ENCODE results near the gene STXBP5.

The STXBP5 gene

DNA sequence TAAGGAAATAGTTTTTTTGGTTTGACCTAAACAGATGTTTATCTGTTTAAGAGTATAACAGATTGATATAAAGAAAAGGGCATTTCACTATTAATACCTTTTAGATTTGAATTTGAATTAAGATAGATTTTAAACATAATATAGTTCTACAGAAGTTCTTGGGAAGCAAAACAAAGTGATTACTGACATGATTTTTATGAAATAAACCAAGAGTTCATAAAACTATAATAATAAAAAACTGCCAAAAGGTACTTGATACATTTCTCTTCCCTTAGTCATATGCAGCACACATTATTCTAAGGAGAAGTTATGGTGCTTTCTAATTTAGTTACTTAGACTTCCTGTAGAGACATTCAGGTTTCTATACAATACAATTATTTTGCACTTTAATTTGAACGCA, 9.6 kb downstream of the STXBP5 start:
- no peak overlapping the region for H3K27ac ChIP-seq (ENCODE audit: extremely low read depth, low read depth, low read length)
- H3K4me1 ChIP-seq (ENCODE audit: control insufficient read depth, insufficient read depth, low read length) = peaks cover 19% of the 10 kb centered on the region
- H3K9me3 ChIP-seq (ENCODE audit: control insufficient read depth, insufficient read depth, low read depth, low read length) = no peaks in the 10 kb centered on the region
- CTCF ChIA-PET = no interaction called here
- TF ChIP-seq, protein P1, sequence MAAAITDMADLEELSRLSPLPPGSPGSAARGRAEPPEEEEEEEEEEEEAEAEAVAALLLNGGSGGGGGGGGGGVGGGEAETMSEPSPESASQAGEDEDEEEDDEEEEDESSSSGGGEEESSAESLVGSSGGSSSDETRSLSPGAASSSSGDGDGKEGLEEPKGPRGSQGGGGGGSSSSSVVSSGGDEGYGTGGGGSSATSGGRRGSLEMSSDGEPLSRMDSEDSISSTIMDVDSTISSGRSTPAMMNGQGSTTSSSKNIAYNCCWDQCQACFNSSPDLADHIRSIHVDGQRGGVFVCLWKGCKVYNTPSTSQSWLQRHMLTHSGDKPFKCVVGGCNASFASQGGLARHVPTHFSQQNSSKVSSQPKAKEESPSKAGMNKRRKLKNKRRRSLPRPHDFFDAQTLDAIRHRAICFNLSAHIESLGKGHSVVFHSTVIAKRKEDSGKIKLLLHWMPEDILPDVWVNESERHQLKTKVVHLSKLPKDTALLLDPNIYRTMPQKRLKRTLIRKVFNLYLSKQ (tag by site-specific recombination; IDR thresholded peaks at IDR 0.05; ENCODE audit: borderline replicate concordance) = no peak
- no peak overlapping the region for H3K4me3 ChIP-seq (ENCODE audit: low read depth, low read length)
- H3K36me3 ChIP-seq (ENCODE audit: control insufficient read depth in 2 of 2, insufficient read depth in 1 of 2, low read length in 2 of 2) = peaks cover 0 to 4% of the 10 kb centered on the region in 2 experiments; a peak in 1 of 3 replicates
- POLR2A ChIA-PET = interaction anchor here (0.6 kb wide), 1 partner anchor 19 kb away, joined by 3 read pairs; no protein-coding TSS in a partner anchor

DNA sequence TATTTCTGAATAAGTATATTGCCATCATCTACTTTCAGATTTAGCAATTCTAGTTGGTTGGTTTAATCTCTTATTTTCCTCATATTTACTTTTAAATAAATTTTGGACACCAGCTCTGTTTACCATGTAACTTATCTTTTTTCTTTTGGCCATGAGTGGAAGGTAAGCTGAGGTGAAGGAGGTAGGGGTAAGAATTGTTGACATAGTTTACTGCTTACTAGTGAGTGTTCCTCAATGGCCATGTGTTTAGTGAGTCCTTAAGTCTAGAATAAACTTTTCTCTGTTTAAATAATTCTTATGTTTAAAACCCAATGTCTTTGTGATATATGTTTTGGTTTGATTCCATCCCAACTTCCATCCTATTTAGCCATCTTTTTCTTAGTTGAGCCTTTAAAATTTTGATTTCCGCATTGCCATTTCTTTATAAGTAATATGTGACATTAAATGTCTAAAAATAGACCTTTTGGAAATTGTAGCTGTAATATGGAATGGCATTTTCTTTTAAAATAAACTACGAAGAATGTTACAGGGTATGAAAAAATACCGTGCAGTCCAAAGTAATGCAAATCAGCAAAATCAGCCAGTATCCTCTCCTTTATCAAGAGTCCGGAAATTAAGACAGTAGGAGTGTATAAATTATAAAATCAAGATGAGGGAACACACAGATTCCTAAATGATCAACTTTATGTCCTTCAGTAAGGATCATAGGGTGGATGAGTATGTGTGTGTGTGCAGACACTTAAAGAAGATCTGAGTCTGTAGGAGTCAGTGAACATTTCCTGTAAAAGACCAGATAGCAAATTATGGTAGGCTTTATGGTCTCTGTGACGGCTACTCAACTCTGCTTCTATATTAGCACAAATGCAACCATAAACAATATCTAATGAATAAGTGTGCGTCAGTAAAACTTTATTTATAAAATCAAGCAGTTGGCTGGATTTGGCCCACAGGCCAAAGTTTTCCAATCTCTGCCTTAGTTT, 10.3 kb downstream of the STXBP5 start:
- Histone ChIP-seq H3K4me3 (ENCODE audit: low read depth, low read length) (no peak overlapping the region), H3K9me3 (ENCODE audit: control insufficient read depth, insufficient read depth, low read depth, low read length) (no peaks in the 10 kb centered on the region), H3K36me3 (ENCODE audit: control insufficient read depth in 2 of 2, insufficient read depth in 1 of 2, low read length in 2 of 2) (peaks cover 0 to 5% of the 10 kb centered on the region in 2 experiments; a peak in 1 of 3 replicates), H3K27ac (ENCODE audit: extremely low read depth, low read depth, low read length) (no peak overlapping the region), H3K4me1 (ENCODE audit: control insufficient read depth, insufficient read depth, low read length) (peaks cover 11% of the 10 kb centered on the region)
- ChIA-PET CTCF (interaction anchor here (0.7 kb wide), 1 partner anchor 435 kb away, joined by 3 read pairs; no protein-coding TSS in a partner anchor), POLR2A (no interaction called here)
- TF ChIP-seq REPIN1 (tag by site-specific recombination; IDR thresholded peaks at IDR 0.05; ENCODE audit: low read depth) (no peak), ZNF354C (tag by site-specific recombination; IDR thresholded peaks at IDR 0.05; ENCODE audit: borderline replicate concordance, low read depth) (no peak), ZNF335 (tag by site-specific recombination; conservative IDR thresholded peaks at IDR 0.05) (no peak), ZNF311 (tag by site-specific recombination; IDR thresholded peaks at IDR 0.05; ENCODE audit: borderline replicate concordance) (no peak), GLI4 (tag by site-specific recombination; IDR thresholded peaks at IDR 0.05) (no peak)
- TF ChIP-seq, protein P2, sequence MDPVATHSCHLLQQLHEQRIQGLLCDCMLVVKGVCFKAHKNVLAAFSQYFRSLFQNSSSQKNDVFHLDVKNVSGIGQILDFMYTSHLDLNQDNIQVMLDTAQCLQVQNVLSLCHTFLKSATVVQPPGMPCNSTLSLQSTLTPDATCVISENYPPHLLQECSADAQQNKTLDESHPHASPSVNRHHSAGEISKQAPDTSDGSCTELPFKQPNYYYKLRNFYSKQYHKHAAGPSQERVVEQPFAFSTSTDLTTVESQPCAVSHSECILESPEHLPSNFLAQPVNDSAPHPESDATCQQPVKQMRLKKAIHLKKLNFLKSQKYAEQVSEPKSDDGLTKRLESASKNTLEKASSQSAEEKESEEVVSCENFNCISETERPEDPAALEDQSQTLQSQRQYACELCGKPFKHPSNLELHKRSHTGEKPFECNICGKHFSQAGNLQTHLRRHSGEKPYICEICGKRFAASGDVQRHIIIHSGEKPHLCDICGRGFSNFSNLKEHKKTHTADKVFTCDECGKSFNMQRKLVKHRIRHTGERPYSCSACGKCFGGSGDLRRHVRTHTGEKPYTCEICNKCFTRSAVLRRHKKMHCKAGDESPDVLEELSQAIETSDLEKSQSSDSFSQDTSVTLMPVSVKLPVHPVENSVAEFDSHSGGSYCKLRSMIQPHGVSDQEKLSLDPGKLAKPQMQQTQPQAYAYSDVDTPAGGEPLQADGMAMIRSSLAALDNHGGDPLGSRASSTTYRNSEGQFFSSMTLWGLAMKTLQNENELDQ (tag by site-specific recombination; IDR thresholded peaks at IDR 0.05; ENCODE audit: low read depth) = no peak
- TF ChIP-seq, protein P3, sequence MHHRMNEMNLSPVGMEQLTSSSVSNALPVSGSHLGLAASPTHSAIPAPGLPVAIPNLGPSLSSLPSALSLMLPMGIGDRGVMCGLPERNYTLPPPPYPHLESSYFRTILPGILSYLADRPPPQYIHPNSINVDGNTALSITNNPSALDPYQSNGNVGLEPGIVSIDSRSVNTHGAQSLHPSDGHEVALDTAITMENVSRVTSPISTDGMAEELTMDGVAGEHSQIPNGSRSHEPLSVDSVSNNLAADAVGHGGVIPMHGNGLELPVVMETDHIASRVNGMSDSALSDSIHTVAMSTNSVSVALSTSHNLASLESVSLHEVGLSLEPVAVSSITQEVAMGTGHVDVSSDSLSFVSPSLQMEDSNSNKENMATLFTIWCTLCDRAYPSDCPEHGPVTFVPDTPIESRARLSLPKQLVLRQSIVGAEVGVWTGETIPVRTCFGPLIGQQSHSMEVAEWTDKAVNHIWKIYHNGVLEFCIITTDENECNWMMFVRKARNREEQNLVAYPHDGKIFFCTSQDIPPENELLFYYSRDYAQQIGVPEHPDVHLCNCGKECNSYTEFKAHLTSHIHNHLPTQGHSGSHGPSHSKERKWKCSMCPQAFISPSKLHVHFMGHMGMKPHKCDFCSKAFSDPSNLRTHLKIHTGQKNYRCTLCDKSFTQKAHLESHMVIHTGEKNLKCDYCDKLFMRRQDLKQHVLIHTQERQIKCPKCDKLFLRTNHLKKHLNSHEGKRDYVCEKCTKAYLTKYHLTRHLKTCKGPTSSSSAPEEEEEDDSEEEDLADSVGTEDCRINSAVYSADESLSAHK (tag by site-specific recombination; IDR thresholded peaks at IDR 0.05) = no peak

DNA sequence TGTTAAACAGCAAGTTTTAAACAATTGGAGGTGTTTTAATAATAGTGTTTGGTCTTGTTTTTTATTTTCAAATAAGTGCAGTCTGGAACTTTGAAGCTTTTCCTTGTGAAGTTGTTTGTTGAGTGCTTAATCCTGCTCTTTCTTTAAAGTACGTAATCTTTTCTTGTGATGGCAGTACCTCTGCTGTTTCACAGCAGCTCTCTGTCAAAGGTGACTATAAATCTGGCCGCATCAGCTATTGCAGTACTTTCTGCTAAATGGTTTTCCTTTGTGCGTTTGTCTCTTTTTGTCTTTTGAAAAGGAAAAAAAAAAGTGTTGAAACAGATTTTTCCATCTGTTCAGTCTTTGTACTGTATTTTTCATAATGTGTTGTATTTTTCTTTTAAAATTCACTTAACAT, 12.7 kb downstream of the STXBP5 start:
- Histone ChIP-seq H3K36me3 (ENCODE audit: control insufficient read depth in 2 of 2, insufficient read depth in 1 of 2, low read length in 2 of 2) (peaks cover 0 to 5% of the 10 kb centered on the region in 2 experiments; a peak in 1 of 3 replicates), H3K4me1 (ENCODE audit: control insufficient read depth, insufficient read depth, low read length) (peaks cover 3% of the 10 kb centered on the region; the same call in 1 of the 2 replicates), H3K4me3 (ENCODE audit: low read depth, low read length) (no peak overlapping the region), H3K9me3 (ENCODE audit: control insufficient read depth, insufficient read depth, low read depth, low read length) (no peaks in the 10 kb centered on the region), H3K27ac (ENCODE audit: extremely low read depth, low read depth, low read length) (no peak overlapping the region)
- ChIA-PET POLR2A (interaction anchor here (0.9 kb wide), 1 partner anchor 14 kb away, joined by 3 read pairs; no protein-coding TSS in a partner anchor), CTCF (no interaction called here)
- no peak for TF ChIP-seq SCRT1 (tag by site-specific recombination; IDR thresholded peaks at IDR 0.05; ENCODE audit: borderline replicate concordance)
- no peak for TF ChIP-seq ZNF654 (tag by site-specific recombination; IDR thresholded peaks at IDR 0.05; ENCODE audit: low read depth)
- no peak for TF ChIP-seq SP3 (tag by site-specific recombination; IDR thresholded peaks at IDR 0.05)
- no peak for TF ChIP-seq ZNF366 (tag by site-specific recombination; conservative IDR thresholded peaks at IDR 0.05)
- no peak for TF ChIP-seq ZNF629 (tag by site-specific recombination; IDR thresholded peaks at IDR 0.05)
- TF ChIP-seq, protein P3 (tag by site-specific recombination; IDR thresholded peaks at IDR 0.05) = 0 out of 2 replicates have a peak, but pooled peaks have one; percentile 27
- no peak for TF ChIP-seq ZNF302 (tag by site-specific recombination; IDR thresholded peaks at IDR 0.05; ENCODE audit: low read depth)
- TF ChIP-seq TCF7L2 (IDR thresholded peaks at IDR 0.05; ENCODE audit: borderline replicate concordance, low read depth, low read length) = no peak
- TF ChIP-seq SALL2 (tag by site-specific recombination; IDR thresholded peaks at IDR 0.05; ENCODE audit: borderline replicate concordance) = no peak
- no peak for TF ChIP-seq IKZF3 (tag by site-specific recombination; IDR thresholded peaks at IDR 0.05)
- TF ChIP-seq ZNF114 (tag by site-specific recombination; IDR thresholded peaks at IDR 0.05) = no peak
- TF ChIP-seq PRDM1 (tag by site-specific recombination; IDR thresholded peaks at IDR 0.05) = 0 out of 2 replicates have a peak, but pooled peaks have one; percentile 17
- TF ChIP-seq HOXD13 (CRISPR knock-in tag; IDR thresholded peaks at IDR 0.05; ENCODE audit: borderline replicate concordance) = no peak

All from HEK293 (cell line).